ENCODE measurements around the gene LUZP2. TPM values are rescaled to one million over a fixed set of nuclear protein-coding genes. Genes with fewer than 3 reads are reported as not detected.
A peak's percentile ranks its signal among the peaks of the same experiment; 100 is the strongest.

Gene LUZP2
- total RNA-seq, 1 donor from 2014 or later, result not detected

GRCh38 chr11:24567380-24567779 is 70.5 kb downstream of the LUZP2 start:
- DNase-seq (ENCODE audit: low read depth), result no peak

- DNase-seq (ENCODE audit: low read depth), result no peak
Measured at GRCh38 chr11:24572376-24572775, 75.5 kb downstream of the LUZP2 start.

- no peak for DNase-seq (ENCODE audit: low read depth)
Measured at GRCh38 chr11:24574461-24574860, 77.6 kb downstream of the LUZP2 start.

GRCh38 chr11:24575392-24575791 is 78.5 kb downstream of the LUZP2 start:
- DNase-seq (ENCODE audit: low read depth), result no peak

GRCh38 chr11:24585192-24585591 is 88.3 kb downstream of the LUZP2 start:
- peak; percentile 87 for DNase-seq (ENCODE audit: low read depth)

GRCh38 chr11:24587635-24588034 is 90.8 kb downstream of the LUZP2 start:
- DNase-seq (ENCODE audit: low read depth), result no peak

GRCh38 chr11:24588081-24588480 is 91.2 kb downstream of the LUZP2 start:
- DNase-seq (ENCODE audit: low read depth), result peak; percentile 85

GRCh38 chr11:24589064-24589463 is 92.2 kb downstream of the LUZP2 start:
- no peak for DNase-seq (ENCODE audit: low read depth)

GRCh38 chr11:24591283-24591682 is 94.4 kb downstream of the LUZP2 start:
- DNase-seq (ENCODE audit: low read depth), result no peak

GRCh38 chr11:24592360-24592759 is 95.5 kb downstream of the LUZP2 start:
- DNase-seq (ENCODE audit: low read depth), result no peak

- no peak for DNase-seq (ENCODE audit: low read depth)
Measured at GRCh38 chr11:24593332-24593731, 96.5 kb downstream of the LUZP2 start.

- DNase-seq (ENCODE audit: low read depth), result no peak
Measured at GRCh38 chr11:24594401-24594800, 97.5 kb downstream of the LUZP2 start.

- DNase-seq (ENCODE audit: low read depth), result no peak
Measured at GRCh38 chr11:24598641-24599040, 101.8 kb downstream of the LUZP2 start.

GRCh38 chr11:24609192-24610119 is 112.6 kb downstream of the LUZP2 start:
- DNase-seq (ENCODE audit: low read depth), result no peak

- no peak for DNase-seq (ENCODE audit: low read depth)
Measured at GRCh38 chr11:24615451-24616160, 118.8 kb downstream of the LUZP2 start.

GRCh38 chr11:24617856-24618255 is 121.0 kb downstream of the LUZP2 start:
- DNase-seq (ENCODE audit: low read depth), result no peak

GRCh38 chr11:24619900-24620299 is 123.0 kb downstream of the LUZP2 start:
- no peak for DNase-seq (ENCODE audit: low read depth)

- DNase-seq (ENCODE audit: low read depth), result no peak
Measured at GRCh38 chr11:24622262-24622661, 125.4 kb downstream of the LUZP2 start.

- DNase-seq (ENCODE audit: low read depth), result no peak
Measured at GRCh38 chr11:24623121-24623520, 126.3 kb downstream of the LUZP2 start.

GRCh38 chr11:24624432-24624831 is 127.6 kb downstream of the LUZP2 start:
- no peak for DNase-seq (ENCODE audit: low read depth)

- no peak for DNase-seq (ENCODE audit: low read depth)
Measured at GRCh38 chr11:24625975-24626374, 129.1 kb downstream of the LUZP2 start.

- DNase-seq (ENCODE audit: low read depth), result no peak
Measured at GRCh38 chr11:24628224-24628776, 131.4 kb downstream of the LUZP2 start.
